KOPT-K1 (cell line): ENCODE results near the gene NEO1.

ENCODE experiments used
- H3K27ac ChIP-seq: fragments of 200-600 bp; sonication (generic); 2 replicates; pipeline ENCODE4 v1.5.1; 2016; ENCODE audit warnings: antibody characterized with exemption, mild to moderate bottlenecking, low read depth, low read length; ENCODE audit not compliant: poor library complexity, severe bottlenecking
- H3K36me3 ChIP-seq: fragments of 200-600 bp; sonication (generic); 2 replicates; pipeline ENCODE4 v1.5.1; 2017; ENCODE audit warnings: antibody characterized with exemption, mild to moderate bottlenecking, low read length, moderate library complexity; ENCODE audit not compliant: insufficient read depth
- H3K9me3 ChIP-seq: fragments of 200-600 bp; sonication (generic); 2 replicates; pipeline ENCODE4 v1.5.1; 2017; ENCODE audit warnings: antibody characterized with exemption, low read length, mild to moderate bottlenecking; ENCODE audit not compliant: insufficient read depth, poor library complexity, severe bottlenecking

Gene NEO1

DNA sequence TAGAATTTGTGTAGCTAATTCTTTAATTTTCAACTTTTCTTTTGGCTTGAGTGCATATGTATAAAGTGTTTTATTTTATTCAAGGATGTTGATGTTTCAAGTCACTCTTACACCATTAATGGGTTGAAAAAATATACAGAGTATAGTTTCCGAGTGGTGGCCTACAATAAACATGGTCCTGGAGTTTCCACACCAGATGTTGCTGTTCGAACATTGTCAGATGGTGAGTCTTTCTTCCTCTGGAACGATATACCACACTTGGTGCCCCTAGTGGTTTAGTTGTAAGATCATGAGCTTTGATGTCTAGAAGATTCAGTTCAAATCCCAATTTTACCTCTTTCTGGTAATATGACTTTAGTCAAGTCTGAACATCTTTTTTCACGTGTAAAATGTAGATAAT is 197.2 kb downstream of the NEO1 start:
- H3K9me3 ChIP-seq = no peaks in the 10 kb centered on the region
- H3K36me3 ChIP-seq = no peaks in the 10 kb centered on the region
- H3K27ac ChIP-seq = no peak overlapping the region

GRCh38 chr15:73254598-73254997 is 202.3 kb downstream of the NEO1 start:
- Histone ChIP-seq H3K9me3 (no peaks in the 10 kb centered on the region), H3K27ac (no peak overlapping the region), H3K36me3 (no peaks in the 10 kb centered on the region)

GRCh38 chr15:73258271-73259108 is 206.2 kb downstream of the NEO1 start:
- Histone ChIP-seq H3K27ac (no peak overlapping the region), H3K9me3 (no peaks in the 10 kb centered on the region), H3K36me3 (no peaks in the 10 kb centered on the region)

- H3K9me3 ChIP-seq = no peaks in the 10 kb centered on the region
- H3K36me3 ChIP-seq = no peaks in the 10 kb centered on the region
- no peak overlapping the region for H3K27ac ChIP-seq
These were observed 212.6 kb downstream of the NEO1 start for GRCh38 chr15:73264881-73265280.

- Histone ChIP-seq H3K36me3 (no peaks in the 10 kb centered on the region), H3K9me3 (no peaks in the 10 kb centered on the region), H3K27ac (no peak overlapping the region)
These were observed 213.4 kb downstream of the NEO1 start for GRCh38 chr15:73265536-73266153.

GRCh38 chr15:73268457-73268856 is 216.2 kb downstream of the NEO1 start:
- Histone ChIP-seq H3K36me3 (no peaks in the 10 kb centered on the region), H3K9me3 (no peaks in the 10 kb centered on the region), H3K27ac (no peak overlapping the region)

GRCh38 chr15:73270366-73271097 is 218.3 kb downstream of the NEO1 start:
- Histone ChIP-seq H3K9me3 (no peaks in the 10 kb centered on the region), H3K36me3 (no peaks in the 10 kb centered on the region), H3K27ac (no peak overlapping the region)

DNA sequence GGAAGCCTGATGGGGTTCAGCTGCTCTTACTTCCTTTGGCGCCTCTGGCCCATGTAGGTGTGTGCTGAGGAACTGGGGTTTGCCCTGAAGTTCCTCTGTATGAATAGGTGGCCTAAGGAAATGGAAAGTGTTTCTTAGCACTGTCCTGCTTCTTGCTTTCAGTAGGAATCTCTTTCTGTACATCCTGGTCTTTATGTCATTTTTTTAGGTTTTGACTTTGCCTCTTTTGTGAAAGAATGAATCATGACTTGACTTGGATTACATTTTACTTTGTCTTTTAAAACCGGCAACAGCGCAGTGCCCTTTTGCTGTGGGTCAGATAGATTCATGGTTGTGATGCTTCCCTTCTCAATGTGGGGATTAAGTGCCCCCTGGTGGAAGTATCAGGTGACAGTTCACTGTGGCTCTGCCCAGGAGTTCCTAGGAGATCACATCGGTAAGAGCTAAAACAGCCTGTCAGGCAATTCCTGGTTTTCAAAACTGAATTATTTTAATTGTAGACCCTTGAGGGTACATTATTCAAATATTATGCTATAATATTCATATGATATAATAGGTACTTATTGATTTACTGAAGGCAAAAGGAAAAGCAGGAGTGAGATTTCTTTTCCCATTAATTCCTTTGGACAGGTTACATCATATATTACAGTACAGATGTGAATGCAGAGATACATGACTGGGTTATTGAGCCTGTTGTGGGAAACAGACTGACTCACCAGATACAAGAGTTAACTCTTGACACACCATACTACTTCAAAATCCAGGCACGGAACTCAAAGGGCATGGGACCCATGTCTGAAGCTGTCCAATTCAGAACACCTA is 221.1 kb downstream of the NEO1 start:
- H3K36me3 ChIP-seq = no peaks in the 10 kb centered on the region
- H3K27ac ChIP-seq = no peak overlapping the region
- no peaks in the 10 kb centered on the region for H3K9me3 ChIP-seq

DNA sequence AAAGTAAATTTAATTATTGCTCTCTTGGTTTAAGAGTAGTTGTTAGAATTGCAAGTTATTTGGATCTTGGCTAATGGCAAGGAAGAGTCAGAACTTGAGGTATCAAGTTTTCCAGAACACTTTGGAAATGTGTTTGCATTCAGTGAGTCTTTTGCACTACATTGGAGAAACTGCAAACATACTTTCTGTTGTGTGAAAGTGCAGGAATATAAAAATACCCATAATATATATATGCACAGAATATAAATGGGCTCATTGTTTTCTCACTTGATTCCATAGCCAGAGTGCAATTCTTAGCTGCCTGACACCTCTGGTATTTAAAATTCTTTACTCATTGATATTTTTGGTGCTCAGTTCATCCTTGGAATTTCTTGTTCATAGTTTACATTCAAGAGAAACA is 223.6 kb downstream of the NEO1 start:
- no peaks in the 10 kb centered on the region for H3K36me3 ChIP-seq
- H3K27ac ChIP-seq = no peak overlapping the region
- no peaks in the 10 kb centered on the region for H3K9me3 ChIP-seq

DNA sequence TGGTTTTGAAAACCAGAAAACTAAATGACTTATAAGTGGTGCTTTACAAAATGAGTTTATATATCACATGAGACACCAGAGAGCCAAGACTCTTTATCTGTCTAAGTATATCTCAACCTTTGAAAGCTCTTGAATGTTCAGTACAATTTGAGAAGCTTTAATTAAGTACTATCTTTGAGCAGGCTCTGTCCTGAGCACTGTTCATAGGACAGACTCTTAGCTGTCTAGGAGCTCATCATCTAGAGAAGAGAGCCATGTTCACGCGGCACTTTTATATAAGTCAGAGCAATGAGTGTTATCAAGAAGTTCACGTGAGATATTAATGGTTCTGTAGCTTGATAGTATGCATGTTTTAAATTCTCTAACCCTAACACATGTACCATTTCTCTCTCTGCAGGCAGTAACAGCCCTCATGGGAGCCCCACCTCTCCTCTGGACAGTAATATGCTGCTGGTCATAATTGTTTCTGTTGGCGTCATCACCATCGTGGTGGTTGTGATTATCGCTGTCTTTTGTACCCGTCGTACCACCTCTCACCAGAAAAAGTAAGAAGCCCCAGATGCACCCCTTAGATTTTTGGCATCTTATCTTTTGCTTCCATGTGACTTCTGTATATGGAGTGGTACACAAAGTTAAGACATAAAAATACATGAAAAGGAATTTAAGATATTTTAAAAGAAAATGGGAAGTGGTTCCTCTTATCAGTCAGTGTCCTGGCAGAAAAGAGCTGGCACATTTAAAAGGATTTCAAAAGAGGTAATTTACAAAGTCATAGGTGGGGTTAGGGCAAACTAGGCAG is 230.5 kb downstream of the NEO1 start:
- Histone ChIP-seq H3K9me3 (no peaks in the 10 kb centered on the region), H3K36me3 (no peaks in the 10 kb centered on the region), H3K27ac (no peak overlapping the region)

- no peaks in the 10 kb centered on the region for H3K9me3 ChIP-seq
- no peaks in the 10 kb centered on the region for H3K36me3 ChIP-seq
- H3K27ac ChIP-seq = no peak overlapping the region
These were observed 231.2 kb downstream of the NEO1 start for GRCh38 chr15:73283366-73283962.

GRCh38 chr15:73284090-73284716 is 231.9 kb downstream of the NEO1 start:
- Histone ChIP-seq H3K27ac (no peak overlapping the region), H3K9me3 (no peaks in the 10 kb centered on the region), H3K36me3 (no peaks in the 10 kb centered on the region)

DNA sequence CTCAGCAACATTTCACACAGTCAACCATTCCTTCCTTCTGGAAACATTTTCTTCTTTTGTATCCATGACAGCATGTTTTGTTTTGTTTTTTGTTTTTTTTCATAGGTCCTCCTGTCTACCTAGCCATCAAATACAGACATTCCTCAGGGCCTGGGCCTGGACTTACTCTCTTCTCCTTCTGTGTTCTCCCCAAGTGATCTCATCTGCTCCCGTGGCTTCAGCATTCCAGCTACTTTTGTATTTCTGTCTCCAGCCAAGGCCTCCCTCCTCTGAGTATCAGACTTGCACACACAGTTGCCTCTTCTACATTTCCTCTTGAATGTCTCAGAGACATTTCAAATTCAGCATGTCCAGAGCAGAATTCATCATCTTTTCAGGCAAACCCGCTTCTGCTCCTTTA is 234.0 kb downstream of the NEO1 start:
- no peak overlapping the region for H3K27ac ChIP-seq
- no peaks in the 10 kb centered on the region for H3K36me3 ChIP-seq
- no peaks in the 10 kb centered on the region for H3K9me3 ChIP-seq
